Caco-2 (cell line): ENCODE measurements around the gene LHFPL3. TPM values are rescaled to one million over a fixed set of nuclear protein-coding genes. Genes with fewer than 3 reads are reported as not detected.

ENCODE experiments used
- BruUV-seq: library from RNA; stranded (reverse); fragments of 400-500 nt; replicated peaks from 2 replicates; lab custom pipeline; 2021; lab: Mats Ljungman, UMichigan
- CTCF ChIA-PET: fragments of 300-600 bp; sonication (Branson Sonifier 250); formaldehyde crosslinking; loops from one replicate; lab custom pipeline; 2022; ENCODE audit warnings: antibody characterized with exemption; lab: Charles Lee
- POLR2A ChIA-PET: fragments of 300-600 bp; sonication (Branson Sonifier 250); formaldehyde crosslinking; loops from one replicate; lab custom pipeline; 2022; ENCODE audit warnings: antibody characterized with exemption; lab: Charles Lee
- DNase-seq, 2 experiments: peaks; one replicate each; pipeline versions ENCODE4 v3.0.0 to v3.0.0-alpha.2; 2020 to 2022
- H3K27me3 ChIP-seq: replicated peaks from 2 replicates; pipeline ENCODE4 v1.6.0; 2011; ENCODE audit warnings: low read length; ENCODE audit not compliant: control insufficient read depth, insufficient read depth
- H3K36me3 ChIP-seq: 2 replicates; pipeline ENCODE4 v1.5.1; 2011; ENCODE audit warnings: low read length; ENCODE audit not compliant: control insufficient read depth, insufficient read depth
- H3K4me1 ChIP-seq: fragments of 250-450 bp; sonication (Bioruptor Pico); 2 replicates; pipeline ENCODE4 v1.5.1; 2020; ENCODE audit warnings: mild to moderate bottlenecking
- H3K4me3 ChIP-seq: 2 replicates; pipeline ENCODE4 v1.5.1; 2011; ENCODE audit warnings: low read depth, mild to moderate bottlenecking, control low read depth, low read length
- H3K9me3 ChIP-seq: fragments of 250-450 bp; sonication (Bioruptor Pico); 2 replicates; pipeline ENCODE4 v1.5.1; 2020; ENCODE audit warnings: mild to moderate bottlenecking, moderate library complexity
- H3K27ac Mint-ChIP-seq: one replicate; pipeline ENCODE4 v1.8.0; 2022; ENCODE audit warnings: mixed read lengths; ENCODE audit not compliant: unreplicated experiment
- H3K27me3 Mint-ChIP-seq: one replicate; pipeline ENCODE4 v1.8.0; 2022; ENCODE audit warnings: mixed read lengths; ENCODE audit not compliant: insufficient read depth, unreplicated experiment
- H3K36me3 Mint-ChIP-seq: one replicate; pipeline ENCODE4 v1.8.0; 2022; ENCODE audit warnings: mild to moderate bottlenecking, mixed read lengths; ENCODE audit not compliant: insufficient read depth, unreplicated experiment
- H3K4me1 Mint-ChIP-seq: one replicate; pipeline ENCODE4 v1.8.0; 2022; ENCODE audit warnings: low read depth, mixed read lengths; ENCODE audit not compliant: unreplicated experiment
- H3K4me3 Mint-ChIP-seq: one replicate; pipeline ENCODE4 v1.8.0; 2022; ENCODE audit warnings: mild to moderate bottlenecking, moderate library complexity, mixed read lengths; ENCODE audit not compliant: unreplicated experiment
- H3K9me3 Mint-ChIP-seq: one replicate; pipeline ENCODE4 v1.8.0; 2022; ENCODE audit warnings: mixed read lengths; ENCODE audit not compliant: unreplicated experiment
- CTCF ChIP-seq, 2 experiments: fragments of 200-600 bp in 1 of 2; IDR thresholded peaks; 1 replicate in 1 of 2; 2 replicates in 1 of 2; pipeline versions ENCODE4 v1.5.1 to v1.8.0; 2011 to 2022; ENCODE audit warnings: antibody characterized with exemption in 1 of 2, control low read depth in 1 of 2, inconsistent platforms in 1 of 2, low read depth in 1 of 2, low read length in 1 of 2, mild to moderate bottlenecking in 1 of 2, moderate library complexity in 1 of 2; ENCODE audit not compliant: insufficient read depth in 1 of 2, severe bottlenecking in 1 of 2, unreplicated experiment in 1 of 2
- intact Hi-C: fragments of 100-400 bp; cut with micrococcal nuclease; formaldehyde crosslinking; loops from one replicate; pipeline ENCODE4 v1.10.0; 2022; ENCODE audit not compliant: unreplicated experiment
- total RNA-seq: library from RNA; stranded (reverse); gene quantifications from 2 replicates; pipeline ENCODE4 v1.2.3, GENCODE V29; 2022

The LHFPL3 gene
- total RNA-seq, 1 experiment from 2014 or later = not detected

- Histone ChIP-seq H3K27me3 (peaks cover 1% of the 10 kb centered on the region; the same call in 1 of the 2 replicates), H3K4me1 (no peaks in the 10 kb centered on the region), H3K9me3 (no peaks in the 10 kb centered on the region), H3K4me3 (no peak overlapping the region), H3K36me3 (no peaks in the 10 kb centered on the region)
- POLR2A ChIA-PET = no interaction called here
- intact Hi-C loops = no loop called here
- no TSS peak for BruUV-seq
- Mint-ChIP-seq H3K9me3 (no peaks in the 10 kb centered on the region), H3K4me1 (no peaks in the 10 kb centered on the region), H3K27ac (no peak overlapping the region), H3K4me3 (no peak overlapping the region), H3K36me3 (no peaks in the 10 kb centered on the region), H3K27me3 (peaks cover 24% of the 10 kb centered on the region)
- CTCF ChIA-PET = no interaction called here
- DNase-seq = no peak
- TF ChIP-seq CTCF (IDR thresholded peaks at IDR 0.05; ENCODE audit: insufficient read depth in 1 of 2, low read depth in 1 of 2, low read length in 1 of 2, severe bottlenecking in 1 of 2, unreplicated experiment in 1 of 2) = no peak
These were observed 322.7 kb downstream of the LHFPL3 start for GRCh38 chr7:104650991-104651640.

- no peak overlapping the region for H3K4me3 Mint-ChIP-seq
- peaks cover 20% of the 10 kb centered on the region for H3K27me3 Mint-ChIP-seq
- ChIA-PET CTCF (interaction anchor here (0.7 kb wide), 1 partner anchor 342 kb away, joined by 3 read pairs; no protein-coding TSS in a partner anchor), POLR2A (no interaction called here)
- Histone ChIP-seq H3K4me1 (no peaks in the 10 kb centered on the region), H3K9me3 (no peaks in the 10 kb centered on the region), H3K36me3 (no peaks in the 10 kb centered on the region), H3K4me3 (no peak overlapping the region), H3K27me3 (peaks cover 1% of the 10 kb centered on the region; the same call in 1 of the 2 replicates)
- no peak overlapping the region for H3K27ac Mint-ChIP-seq
- H3K36me3 Mint-ChIP-seq = no peaks in the 10 kb centered on the region
- H3K9me3 Mint-ChIP-seq = no peaks in the 10 kb centered on the region
- intact Hi-C loops = no loop called here
- no peak for DNase-seq
- no peaks in the 10 kb centered on the region for H3K4me1 Mint-ChIP-seq
- no peak for TF ChIP-seq CTCF (IDR thresholded peaks at IDR 0.05; ENCODE audit: insufficient read depth in 1 of 2, low read depth in 1 of 2, low read length in 1 of 2, severe bottlenecking in 1 of 2, unreplicated experiment in 1 of 2)
- no TSS peak for BruUV-seq
These were observed 324.0 kb downstream of the LHFPL3 start for GRCh38 chr7:104652434-104652833.

GRCh38 chr7:104652865-104653264 is 324.5 kb downstream of the LHFPL3 start:
- no peak for DNase-seq
- H3K4me1 Mint-ChIP-seq = no peaks in the 10 kb centered on the region
- peaks cover 20% of the 10 kb centered on the region for H3K27me3 Mint-ChIP-seq
- no peaks in the 10 kb centered on the region for H3K36me3 Mint-ChIP-seq
- intact Hi-C loops = no loop called here
- Histone ChIP-seq H3K4me3 (no peak overlapping the region), H3K27me3 (peaks cover 1% of the 10 kb centered on the region; the same call in 1 of the 2 replicates), H3K4me1 (no peaks in the 10 kb centered on the region), H3K9me3 (no peaks in the 10 kb centered on the region), H3K36me3 (no peaks in the 10 kb centered on the region)
- no peak overlapping the region for H3K27ac Mint-ChIP-seq
- ChIA-PET CTCF (no interaction called here), POLR2A (no interaction called here)
- BruUV-seq = no TSS peak
- H3K4me3 Mint-ChIP-seq = no peak overlapping the region
- TF ChIP-seq CTCF (IDR thresholded peaks at IDR 0.05; ENCODE audit: insufficient read depth in 1 of 2, low read depth in 1 of 2, low read length in 1 of 2, severe bottlenecking in 1 of 2, unreplicated experiment in 1 of 2) = no peak
- H3K9me3 Mint-ChIP-seq = no peaks in the 10 kb centered on the region
